Stimulated activated CD8-positive, alpha-beta memory T cell treated with anti-CD3 and anti-CD28 coated beads, Interleukin-4, amount 100 ng/mL, for 48 hours (primary cell): Measurements from ENCODE around the gene TMEFF2.

ENCODE experiments used
- DNase-seq: peaks from one replicate; pipeline ENCODE4 v3.0.0-alpha.2; 2020

The TMEFF2 gene

GRCh38 chr2:192060161-192060560 lies 134.6 kb downstream of the TMEFF2 start:
- no peak for DNase-seq

GRCh38 chr2:192059266-192059665 lies 135.5 kb downstream of the TMEFF2 start:
- no peak for DNase-seq

- DNase-seq: no peak
Observed at GRCh38 chr2:192053921-192054320, 140.8 kb downstream of the TMEFF2 start.

GRCh38 chr2:192051533-192051932 lies 143.2 kb downstream of the TMEFF2 start:
- no peak for DNase-seq

- DNase-seq: no peak
Observed at GRCh38 chr2:192049362-192049761, 145.4 kb downstream of the TMEFF2 start.

GRCh38 chr2:192047315-192048107 lies 147.2 kb downstream of the TMEFF2 start:
- no peak for DNase-seq

- no peak for DNase-seq
Observed at GRCh38 chr2:192044496-192044895, 150.2 kb downstream of the TMEFF2 start.

- DNase-seq: no peak
Observed at GRCh38 chr2:192043216-192043870, 151.4 kb downstream of the TMEFF2 start.

- no peak for DNase-seq
Observed at GRCh38 chr2:192042126-192042525, 152.6 kb downstream of the TMEFF2 start.

GRCh38 chr2:192038110-192038509 lies 156.6 kb downstream of the TMEFF2 start:
- DNase-seq: no peak

GRCh38 chr2:192035731-192036442 lies 158.8 kb downstream of the TMEFF2 start:
- no peak for DNase-seq

GRCh38 chr2:192030856-192031255 lies 163.9 kb downstream of the TMEFF2 start:
- no peak for DNase-seq

- DNase-seq: no peak
Observed at GRCh38 chr2:192030289-192030688, 164.4 kb downstream of the TMEFF2 start.

GRCh38 chr2:192029089-192029488 lies 165.6 kb downstream of the TMEFF2 start:
- no peak for DNase-seq

- no peak for DNase-seq
Observed at GRCh38 chr2:192026825-192027120, 168.0 kb downstream of the TMEFF2 start.

GRCh38 chr2:192026059-192026824 lies 168.5 kb downstream of the TMEFF2 start:
- DNase-seq: no peak

GRCh38 chr2:192025637-192026036 lies 169.1 kb downstream of the TMEFF2 start:
- no peak for DNase-seq

- no peak for DNase-seq
Observed at GRCh38 chr2:192023006-192023405, 171.7 kb downstream of the TMEFF2 start.

GRCh38 chr2:192017844-192018243 lies 176.9 kb downstream of the TMEFF2 start:
- DNase-seq: no peak

- no peak for DNase-seq
Observed at GRCh38 chr2:192016265-192016664, 178.5 kb downstream of the TMEFF2 start.

- DNase-seq: no peak
Observed at GRCh38 chr2:192013211-192013610, 181.5 kb downstream of the TMEFF2 start.

GRCh38 chr2:192011196-192011595 lies 183.5 kb downstream of the TMEFF2 start:
- no peak for DNase-seq

GRCh38 chr2:192010073-192010472 lies 184.7 kb downstream of the TMEFF2 start:
- DNase-seq: no peak
